Stimulated activated CD4-positive, alpha-beta T cell treated with anti-CD3 and anti-CD28 coated beads, Interleukin-1b, Interleukin-23, amount 100 ng/mL, for 48 hours (primary cell): ENCODE measurements around the gene CAGE1.

ENCODE experiments used
- DNase-seq: peaks from one replicate; pipeline ENCODE4 v3.0.0-alpha.2; 2020

Gene CAGE1

DNA sequence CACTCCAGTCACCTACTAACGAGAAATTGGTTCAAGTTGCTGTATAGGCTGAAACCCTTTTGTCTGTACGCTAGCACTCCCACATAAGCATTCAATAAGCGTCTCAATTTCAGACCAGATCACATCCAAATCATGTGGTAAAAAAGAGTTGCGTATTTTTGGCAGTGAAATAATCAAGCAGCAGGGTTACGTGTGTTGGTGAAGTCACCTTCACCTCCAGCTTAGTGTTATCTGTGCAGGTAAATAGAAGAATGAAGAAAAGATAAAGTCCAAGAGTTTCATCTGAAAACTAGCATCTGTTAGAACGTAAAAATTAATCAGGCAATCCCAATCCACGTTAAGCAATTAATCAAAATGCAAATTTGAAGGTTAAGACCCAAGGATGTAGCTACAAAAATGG is 87.8 kb downstream of the CAGE1 start:
- DNase-seq = no peak

DNA sequence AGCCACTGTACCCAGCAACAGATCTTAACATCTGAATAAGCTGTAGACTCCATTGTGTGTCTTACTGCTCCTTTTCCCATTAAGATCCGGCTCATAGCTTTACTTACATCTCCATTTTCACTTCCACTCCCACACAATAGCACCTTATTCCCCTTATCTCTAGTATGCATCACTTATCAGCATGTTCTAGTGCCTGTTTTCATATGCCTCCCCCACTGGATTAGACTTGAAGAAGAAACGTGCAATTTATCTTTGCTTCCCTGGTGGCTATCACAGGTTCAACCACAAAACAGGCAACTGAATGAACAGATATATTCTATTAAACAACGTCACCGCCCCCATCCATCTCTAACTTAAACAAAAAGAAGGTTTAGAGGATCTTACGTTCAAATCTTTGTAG is 88.6 kb downstream of the CAGE1 start:
- no peak for DNase-seq

- no peak for DNase-seq
These were observed 91.4 kb downstream of the CAGE1 start for GRCh38 chr6:7298113-7298512.

DNA sequence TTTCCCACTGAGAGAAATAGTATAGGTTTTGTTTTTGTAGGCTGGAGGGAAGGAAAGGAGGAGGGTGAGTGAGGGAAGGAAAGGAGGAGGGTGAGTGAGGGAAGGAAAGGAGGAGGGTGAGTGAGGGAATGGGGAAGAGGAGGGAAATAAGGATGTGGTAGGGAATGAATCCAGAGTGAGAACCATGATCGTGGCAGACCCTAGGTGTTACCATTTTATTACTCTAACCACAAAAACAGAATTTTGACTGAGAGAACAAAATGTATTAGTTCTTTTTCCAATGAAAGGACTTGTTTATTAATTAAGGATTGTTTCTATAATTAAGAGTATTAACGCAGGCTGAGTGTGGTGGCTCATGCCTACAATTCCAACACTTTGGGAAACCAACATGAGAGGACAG is 92.9 kb downstream of the CAGE1 start:
- no peak for DNase-seq

DNA sequence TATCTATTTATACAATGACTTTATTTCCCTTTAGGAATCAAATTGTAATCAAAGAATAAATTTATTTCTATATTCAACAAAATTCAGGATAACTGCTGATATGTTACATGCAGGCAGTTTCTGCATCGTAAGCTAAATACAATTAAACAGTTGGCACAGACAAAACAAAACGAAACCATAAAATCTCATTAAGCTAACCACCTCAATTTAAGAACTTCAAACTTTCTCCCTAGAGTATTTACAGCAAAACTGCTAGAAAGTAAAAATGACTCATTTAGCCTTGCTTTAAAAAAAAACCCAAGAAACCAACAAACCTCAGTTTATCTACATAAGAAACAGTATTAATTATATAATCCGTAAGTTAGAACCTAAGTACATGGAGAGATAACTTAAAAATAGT is 93.6 kb downstream of the CAGE1 start:
- no peak for DNase-seq

DNA sequence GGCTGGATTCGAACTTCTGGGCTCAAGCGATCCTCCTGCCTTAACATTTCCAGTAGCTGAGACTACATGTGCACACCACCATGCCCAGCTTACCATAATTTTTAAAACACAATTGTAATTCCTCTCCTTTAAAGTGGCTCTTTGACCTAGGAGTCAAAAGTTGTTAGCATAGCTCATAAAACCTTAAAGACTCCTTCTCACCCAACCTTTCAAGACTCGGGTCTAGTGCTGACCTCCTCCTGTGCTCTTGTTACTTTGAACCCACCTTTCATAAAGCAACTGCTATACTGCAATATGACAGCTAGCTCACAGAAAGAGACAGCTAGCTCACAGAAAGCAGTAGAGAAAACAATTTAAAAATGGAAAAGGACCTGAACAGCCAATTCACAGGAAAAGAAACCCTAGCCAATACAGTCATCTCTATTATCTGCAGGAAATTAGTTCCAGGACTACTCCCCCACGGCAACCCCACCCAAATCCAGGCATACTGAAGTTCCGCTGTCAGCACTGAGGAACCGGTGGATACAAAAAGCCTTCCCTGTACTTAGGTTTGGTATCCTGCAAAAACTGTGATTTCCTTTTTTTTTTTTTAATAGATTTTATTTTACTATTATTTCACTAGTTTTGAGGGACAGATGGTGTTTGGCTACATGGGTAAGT is 96.8 kb downstream of the CAGE1 start:
- DNase-seq = no peak

DNA sequence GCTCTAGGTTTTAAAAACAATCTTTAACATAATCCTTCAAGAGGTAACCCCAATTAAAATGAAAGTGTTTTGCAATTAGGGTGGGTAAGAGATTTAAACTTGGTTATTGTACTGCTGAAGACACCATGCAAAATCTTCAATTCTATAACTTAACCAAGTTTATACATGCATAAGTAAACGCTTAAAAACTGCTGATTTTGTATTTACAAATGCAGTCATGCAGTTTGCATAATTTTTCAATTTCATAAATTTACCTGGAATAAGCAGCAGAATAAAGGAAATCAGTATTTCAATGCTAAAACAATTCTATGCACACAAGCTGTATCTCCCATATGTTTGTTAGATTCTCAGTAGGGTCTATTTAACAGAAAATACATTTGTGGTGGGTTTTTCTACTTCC is 99.5 kb downstream of the CAGE1 start:
- DNase-seq = no peak

DNA sequence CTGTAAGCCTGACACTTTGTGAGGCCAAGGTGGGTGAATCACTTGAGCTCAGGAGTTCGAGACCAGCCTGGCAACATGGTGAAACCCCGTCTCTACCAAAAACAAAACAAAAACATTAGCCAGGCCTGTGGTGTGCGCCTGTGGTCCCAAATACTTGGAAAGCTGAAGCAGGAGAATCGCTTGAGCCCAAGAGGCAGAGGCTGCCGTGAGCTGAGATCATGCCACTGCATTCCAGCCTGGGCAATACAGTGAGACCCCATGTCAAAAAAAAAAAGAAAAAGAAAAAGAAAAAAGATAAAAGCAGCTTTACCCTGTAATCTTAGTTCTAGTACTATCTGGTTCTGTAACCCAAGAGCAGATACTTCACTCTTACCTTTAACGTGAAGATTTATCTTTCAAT is 104.1 kb downstream of the CAGE1 start:
- no peak for DNase-seq

GRCh38 chr6:7283676-7284075 is 105.9 kb downstream of the CAGE1 start:
- no peak for DNase-seq

DNA sequence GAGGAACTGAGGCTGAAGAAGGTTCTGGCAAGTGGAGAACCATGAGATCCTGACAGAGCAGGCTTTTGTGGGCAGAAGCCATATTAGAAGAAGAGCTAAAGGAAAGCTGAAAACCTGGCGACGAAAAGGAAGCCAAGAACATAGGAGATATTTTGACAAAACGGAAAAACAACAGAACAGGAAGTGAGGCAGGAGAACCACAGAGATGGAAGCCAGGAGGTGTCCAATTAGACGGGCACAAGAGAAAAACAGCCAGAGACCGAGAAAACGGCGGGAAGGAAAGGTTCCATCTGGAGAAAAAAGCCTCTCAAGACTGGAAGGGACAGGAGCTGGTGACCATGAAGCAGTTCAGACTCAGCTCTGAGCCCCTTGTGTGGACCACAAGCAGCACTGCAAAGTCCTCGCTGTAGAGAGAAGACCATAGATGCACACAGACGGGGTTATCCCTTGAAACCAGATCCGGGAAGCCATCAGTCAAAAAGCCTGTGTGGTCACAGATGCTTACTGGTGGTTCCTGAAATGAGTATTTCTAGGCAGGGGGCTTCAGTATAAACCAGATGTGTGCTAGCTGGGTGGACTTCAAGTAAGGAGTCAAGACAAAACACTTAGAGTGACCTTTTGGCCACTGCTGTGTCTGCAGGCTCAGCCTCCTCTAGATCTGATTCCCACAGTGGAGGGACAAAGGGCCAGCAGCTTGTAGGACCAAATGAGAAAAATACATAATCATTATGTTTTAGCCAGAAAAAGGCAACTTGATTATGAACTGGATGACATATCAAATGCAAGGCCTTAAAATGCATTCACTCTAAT is 107.2 kb downstream of the CAGE1 start:
- no peak for DNase-seq
